ENCODE results near the gene BRD7.

DNA sequence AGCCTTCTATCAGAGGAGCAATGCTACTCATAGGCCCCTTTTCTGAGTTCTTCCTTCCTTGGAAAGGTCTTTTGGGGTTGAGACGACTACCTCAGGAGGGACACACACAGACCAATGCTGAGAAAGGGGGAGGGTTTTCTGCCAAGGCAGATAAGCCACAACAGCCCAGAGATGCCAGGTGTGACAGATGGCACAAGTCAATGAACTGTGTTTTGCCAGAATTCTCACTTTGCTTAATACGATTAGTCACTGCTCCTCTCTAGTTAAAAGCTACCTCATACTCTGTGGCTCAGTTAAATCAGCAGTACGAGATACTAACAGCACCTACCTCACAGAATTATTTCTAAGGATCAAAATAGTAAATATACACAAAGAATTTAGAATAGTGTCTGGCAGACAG is 8.0 kb downstream of the BRD7 start:
- TF ChIP-seq, protein P1, sequence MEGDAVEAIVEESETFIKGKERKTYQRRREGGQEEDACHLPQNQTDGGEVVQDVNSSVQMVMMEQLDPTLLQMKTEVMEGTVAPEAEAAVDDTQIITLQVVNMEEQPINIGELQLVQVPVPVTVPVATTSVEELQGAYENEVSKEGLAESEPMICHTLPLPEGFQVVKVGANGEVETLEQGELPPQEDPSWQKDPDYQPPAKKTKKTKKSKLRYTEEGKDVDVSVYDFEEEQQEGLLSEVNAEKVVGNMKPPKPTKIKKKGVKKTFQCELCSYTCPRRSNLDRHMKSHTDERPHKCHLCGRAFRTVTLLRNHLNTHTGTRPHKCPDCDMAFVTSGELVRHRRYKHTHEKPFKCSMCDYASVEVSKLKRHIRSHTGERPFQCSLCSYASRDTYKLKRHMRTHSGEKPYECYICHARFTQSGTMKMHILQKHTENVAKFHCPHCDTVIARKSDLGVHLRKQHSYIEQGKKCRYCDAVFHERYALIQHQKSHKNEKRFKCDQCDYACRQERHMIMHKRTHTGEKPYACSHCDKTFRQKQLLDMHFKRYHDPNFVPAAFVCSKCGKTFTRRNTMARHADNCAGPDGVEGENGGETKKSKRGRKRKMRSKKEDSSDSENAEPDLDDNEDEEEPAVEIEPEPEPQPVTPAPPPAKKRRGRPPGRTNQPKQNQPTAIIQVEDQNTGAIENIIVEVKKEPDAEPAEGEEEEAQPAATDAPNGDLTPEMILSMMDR (conservative IDR thresholded peaks at IDR 0.05), result no peak
- no peak for TF ChIP-seq EZH2 (IDR thresholded peaks at IDR 0.05; ENCODE audit: low read depth)

Measured in PC-9 (cell line).